ENCODE data around the gene AKAP3. TPM values are rescaled to one million over a fixed set of nuclear protein-coding genes. Genes with fewer than 3 reads are reported as not detected.

Gene AKAP3
- total RNA-seq, 3 donors from 2014 or later (not counting 1 experiment from before 2014, with no cell fraction given) = 0.56 to 1.00 (median 0.58) TPM

DNA sequence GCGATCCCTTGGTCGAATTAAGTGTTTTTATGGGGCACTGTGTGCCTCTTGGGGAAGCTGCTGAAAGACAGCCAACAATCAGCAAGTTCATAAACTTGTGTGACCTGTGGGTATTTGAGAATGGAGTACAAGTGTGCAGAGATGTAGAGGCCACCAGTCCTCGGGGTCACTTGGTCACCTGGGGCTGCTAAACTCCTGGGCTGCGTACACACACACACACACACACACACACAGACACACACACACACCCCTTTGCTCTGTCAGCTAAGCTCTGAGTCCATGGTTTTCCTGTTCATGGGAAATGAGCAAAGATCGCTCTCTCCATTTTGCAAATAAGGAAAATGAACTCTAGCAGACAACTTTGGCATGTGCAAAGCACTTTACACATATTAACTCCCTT, 62.4 kb downstream of the AKAP3 start:
- 76% methylated on average over 4 of the region's 5 CpGs for WGBS (ENCODE audit: insufficient coverage)
- ATAC-seq = no peak
- H3K4me3 Mint-ChIP-seq = no peak overlapping the region
- no peaks in the 10 kb centered on the region for H3K36me3 ChIP-seq (ENCODE audit: control insufficient read depth, insufficient read depth, low read length)
- H3K9me3 Mint-ChIP-seq = no peaks in the 10 kb centered on the region
- H3K4me3 ChIP-seq (ENCODE audit: low read length) = no peak overlapping the region
- H3K27ac ChIP-seq (ENCODE audit: low read length) = no peak overlapping the region
- H3K27me3 Mint-ChIP-seq (ENCODE audit: low read depth in 2 of 2) = peaks cover 18 to 27% of the 10 kb centered on the region in 2 donors
- no peak for DNase-seq
- no peaks in the 10 kb centered on the region for H3K4me1 Mint-ChIP-seq
- H3K36me3 Mint-ChIP-seq = no peaks in the 10 kb centered on the region
- TF ChIP-seq, protein P1, sequence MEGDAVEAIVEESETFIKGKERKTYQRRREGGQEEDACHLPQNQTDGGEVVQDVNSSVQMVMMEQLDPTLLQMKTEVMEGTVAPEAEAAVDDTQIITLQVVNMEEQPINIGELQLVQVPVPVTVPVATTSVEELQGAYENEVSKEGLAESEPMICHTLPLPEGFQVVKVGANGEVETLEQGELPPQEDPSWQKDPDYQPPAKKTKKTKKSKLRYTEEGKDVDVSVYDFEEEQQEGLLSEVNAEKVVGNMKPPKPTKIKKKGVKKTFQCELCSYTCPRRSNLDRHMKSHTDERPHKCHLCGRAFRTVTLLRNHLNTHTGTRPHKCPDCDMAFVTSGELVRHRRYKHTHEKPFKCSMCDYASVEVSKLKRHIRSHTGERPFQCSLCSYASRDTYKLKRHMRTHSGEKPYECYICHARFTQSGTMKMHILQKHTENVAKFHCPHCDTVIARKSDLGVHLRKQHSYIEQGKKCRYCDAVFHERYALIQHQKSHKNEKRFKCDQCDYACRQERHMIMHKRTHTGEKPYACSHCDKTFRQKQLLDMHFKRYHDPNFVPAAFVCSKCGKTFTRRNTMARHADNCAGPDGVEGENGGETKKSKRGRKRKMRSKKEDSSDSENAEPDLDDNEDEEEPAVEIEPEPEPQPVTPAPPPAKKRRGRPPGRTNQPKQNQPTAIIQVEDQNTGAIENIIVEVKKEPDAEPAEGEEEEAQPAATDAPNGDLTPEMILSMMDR (IDR thresholded peaks at IDR 0.05) = no peak
- no peak overlapping the region for H3K27ac Mint-ChIP-seq
- no peaks in the 10 kb centered on the region for H3K4me1 ChIP-seq (ENCODE audit: control insufficient read depth, insufficient read depth, low read length)
- intact Hi-C loops (cut with micrococcal nuclease) = no loop called here
- no peaks in the 10 kb centered on the region for H3K27me3 ChIP-seq (ENCODE audit: control insufficient read depth, insufficient read depth, low read length)
- H3K9me3 ChIP-seq (ENCODE audit: control insufficient read depth, insufficient read depth, low read length) = no peaks in the 10 kb centered on the region

DNA sequence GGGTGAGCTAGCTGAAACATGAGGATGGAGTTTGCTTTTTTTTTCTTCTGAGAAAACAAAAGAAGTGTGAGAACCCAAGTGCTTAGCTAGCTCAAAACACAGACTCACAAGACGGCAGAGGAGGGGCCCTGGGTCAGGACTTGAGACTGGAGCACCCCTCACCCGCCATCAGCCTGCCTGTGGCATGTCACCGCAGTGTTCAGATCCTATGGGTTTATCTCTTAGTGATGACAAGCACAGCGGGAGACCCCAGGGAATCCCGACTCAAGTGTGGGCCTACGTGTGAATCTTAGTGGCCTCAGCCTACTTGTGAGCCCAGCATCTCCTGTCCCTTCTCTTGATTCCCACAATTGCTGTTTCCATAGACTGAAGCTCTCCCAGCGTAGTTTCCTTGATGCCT, 64.0 kb downstream of the AKAP3 start:
- Mint-ChIP-seq H3K27ac (no peak overlapping the region), H3K36me3 (no peaks in the 10 kb centered on the region), H3K27me3 (ENCODE audit: low read depth in 2 of 2) (peaks cover 13 to 20% of the 10 kb centered on the region in 2 donors), H3K9me3 (no peaks in the 10 kb centered on the region), H3K4me1 (no peaks in the 10 kb centered on the region), H3K4me3 (no peak overlapping the region)
- Histone ChIP-seq H3K4me1 (ENCODE audit: control insufficient read depth, insufficient read depth, low read length) (no peaks in the 10 kb centered on the region), H3K27ac (ENCODE audit: low read length) (no peak overlapping the region), H3K4me3 (ENCODE audit: low read length) (no peak overlapping the region), H3K36me3 (ENCODE audit: control insufficient read depth, insufficient read depth, low read length) (no peaks in the 10 kb centered on the region), H3K27me3 (ENCODE audit: control insufficient read depth, insufficient read depth, low read length) (no peaks in the 10 kb centered on the region), H3K9me3 (ENCODE audit: control insufficient read depth, insufficient read depth, low read length) (no peaks in the 10 kb centered on the region)
- intact Hi-C loops (cut with micrococcal nuclease) = no loop called here
- TF ChIP-seq, protein P1 (IDR thresholded peaks at IDR 0.05) = no peak
- 91% methylated on average over 7 of the region's 7 CpGs for WGBS (ENCODE audit: insufficient coverage)
- no peak for DNase-seq
- no peak for ATAC-seq

DNA sequence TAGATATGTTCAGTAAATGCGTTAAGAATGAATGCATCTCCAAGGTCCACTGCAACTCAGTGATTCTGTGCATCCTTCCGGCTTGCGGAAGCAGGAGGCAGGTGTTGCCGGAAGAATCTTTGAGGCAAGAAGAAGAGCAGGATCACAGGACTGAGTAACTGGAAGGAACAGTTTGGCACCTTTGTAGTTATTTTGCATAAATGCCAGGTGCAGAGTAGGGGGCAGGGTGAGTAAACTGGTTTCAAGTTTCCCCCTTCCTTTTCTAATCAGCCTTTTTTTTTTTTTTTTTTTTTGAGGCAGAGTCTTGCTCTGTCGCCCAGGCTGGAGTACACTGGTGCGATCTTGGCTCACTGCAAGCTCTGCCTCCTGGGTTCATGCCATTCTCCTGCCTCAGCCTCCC, 64.6 kb downstream of the AKAP3 start:
- no peak overlapping the region for H3K27ac ChIP-seq (ENCODE audit: low read length)
- H3K4me1 Mint-ChIP-seq = no peaks in the 10 kb centered on the region
- no peak overlapping the region for H3K4me3 Mint-ChIP-seq
- H3K4me1 ChIP-seq (ENCODE audit: control insufficient read depth, insufficient read depth, low read length) = no peaks in the 10 kb centered on the region
- H3K27me3 ChIP-seq (ENCODE audit: control insufficient read depth, insufficient read depth, low read length) = no peaks in the 10 kb centered on the region
- DNase-seq = no peak
- intact Hi-C loops (cut with micrococcal nuclease) = no loop called here
- H3K27me3 Mint-ChIP-seq (ENCODE audit: low read depth in 2 of 2) = peaks cover 13 to 20% of the 10 kb centered on the region in 2 donors
- TF ChIP-seq, protein P1 (IDR thresholded peaks at IDR 0.05) = no peak
- no peak overlapping the region for H3K27ac Mint-ChIP-seq
- H3K4me3 ChIP-seq (ENCODE audit: low read length) = no peak overlapping the region
- no peaks in the 10 kb centered on the region for H3K9me3 ChIP-seq (ENCODE audit: control insufficient read depth, insufficient read depth, low read length)
- no peaks in the 10 kb centered on the region for H3K36me3 Mint-ChIP-seq
- WGBS (ENCODE audit: insufficient coverage) = 96% methylated on average over 4 of the region's 6 CpGs
- ATAC-seq = no peak
- H3K36me3 ChIP-seq (ENCODE audit: control insufficient read depth, insufficient read depth, low read length) = no peaks in the 10 kb centered on the region
- H3K9me3 Mint-ChIP-seq = no peaks in the 10 kb centered on the region

DNA sequence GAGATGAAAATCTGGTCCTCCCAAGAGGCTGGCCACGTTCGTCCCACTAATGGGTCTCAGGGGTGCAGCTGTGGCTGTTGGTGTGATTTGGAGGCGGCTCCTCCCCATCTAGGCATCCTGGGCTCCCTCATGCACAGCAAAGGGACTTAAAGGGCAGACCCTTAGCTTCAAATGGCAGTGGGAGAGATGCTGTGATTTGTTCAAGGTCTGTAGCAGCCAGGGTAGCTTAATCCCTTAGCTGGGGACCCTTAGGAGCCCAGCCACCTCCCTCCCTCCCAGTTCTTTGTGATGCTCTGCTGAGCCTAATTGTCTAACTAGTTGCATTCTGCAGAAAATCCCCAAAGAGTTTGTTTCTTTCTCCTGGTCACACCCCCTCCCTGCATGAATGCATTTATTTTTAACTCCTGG, 68.6 kb downstream of the AKAP3 start:
- Mint-ChIP-seq H3K4me3 (no peak overlapping the region), H3K4me1 (no peaks in the 10 kb centered on the region), H3K27ac (no peak overlapping the region), H3K27me3 (ENCODE audit: low read depth in 2 of 2) (peaks cover 12 to 53% of the 10 kb centered on the region in 2 donors), H3K9me3 (no peaks in the 10 kb centered on the region), H3K36me3 (no peaks in the 10 kb centered on the region)
- Histone ChIP-seq H3K36me3 (ENCODE audit: control insufficient read depth, insufficient read depth, low read length) (no peaks in the 10 kb centered on the region), H3K4me1 (ENCODE audit: control insufficient read depth, insufficient read depth, low read length) (no peaks in the 10 kb centered on the region), H3K9me3 (ENCODE audit: control insufficient read depth, insufficient read depth, low read length) (no peaks in the 10 kb centered on the region), H3K27me3 (ENCODE audit: control insufficient read depth, insufficient read depth, low read length) (no peaks in the 10 kb centered on the region), H3K4me3 (ENCODE audit: low read length) (no peak overlapping the region), H3K27ac (ENCODE audit: low read length) (no peak overlapping the region)
- no peak for DNase-seq
- intact Hi-C loops (cut with micrococcal nuclease) = no loop called here
- no peak for ATAC-seq
- TF ChIP-seq, protein P1 (IDR thresholded peaks at IDR 0.05) = no peak
- 80% methylated on average over 3 of the region's 3 CpGs for WGBS (ENCODE audit: insufficient coverage)

All from natural killer cell (primary cell).